ENCODE measurements around the gene THUMPD1.
"Not testable (repeated sequence)": the region's sequence is repeated elsewhere in the genome, so short reads cannot be mapped to it uniquely, and the experiment has no call there.

GRCh38 chr16:20701692-20702091, 39.9 kb downstream of the THUMPD1 start:
- TF ChIP-seq EZH2, CTCF, EZH2phosphoT487 (IDR thresholded peaks at IDR 0.05): not testable (repeated sequence)
